HepG2 (cell line): ENCODE data around the gene SULT2B1. TPM values are rescaled to one million over a fixed set of nuclear protein-coding genes. Genes with fewer than 3 reads are reported as not detected.

Experiments
- ATAC-seq: fragments of 200-7000 bp; cut with Tn5 transposase; 3 replicates; pipeline ENCODE4 v1.9.1; 2020; ENCODE audit warnings: mild to moderate bottlenecking, moderate library complexity
- BruUV-seq: library from RNA; stranded (reverse); fragments of 400-500 nt; replicated peaks from 2 replicates; lab custom pipeline; 2021; lab: Mats Ljungman, UMichigan
- CTCF ChIA-PET: fragments of 300-600 bp; formaldehyde crosslinking; extraction: SDS; loops from one replicate; lab custom pipeline; 2021; ENCODE audit warnings: low total read pairs, inconsistent platforms, low intra/inter-chr PET ratio; lab: Yijun Ruan, JAX
- POLR2A ChIA-PET: fragments of 350-600 bp; sonication (Branson Sonifier 250); formaldehyde crosslinking; loops from one replicate; lab custom pipeline; 2020; ENCODE audit warnings: antibody characterized with exemption, inconsistent platforms; lab: Yijun Ruan, JAX
- DNase-seq: peaks from one replicate; pipeline ENCODE4 v3.0.0-alpha.2; 2015; ENCODE audit warnings: low spot score
- FAIRE-seq: peaks from 3 replicates; lab custom pipeline; 2011; peaks lifted over from hg19 to GRCh38; lab: Jason Lieb, UNC
- H2AFZ ChIP-seq: one replicate; pipeline ENCODE4 v1.6.1; 2011; ENCODE audit warnings: low read length, inconsistent platforms
- H3K27ac ChIP-seq: fragments of 300-600 bp; 3 replicates; pipeline ENCODE4 v1.8.0; 2011; ENCODE audit warnings: mixed run types, mild to moderate bottlenecking, mixed read lengths, low read length, inconsistent platforms; ENCODE audit not compliant: insufficient read depth; ENCODE audit errors: extremely low read length
- H3K27me3 ChIP-seq, 2 experiments: fragments of 200-600 bp in 1 of 2; 2 replicates in 1 of 2; 3 replicates in 1 of 2; pipeline versions ENCODE4 v1.6.0 to v1.8.0; 2011; ENCODE audit warnings: low read length in 2 of 2, mild to moderate bottlenecking in 2 of 2, moderate library complexity in 2 of 2, inconsistent platforms in 1 of 2; ENCODE audit not compliant: insufficient read depth in 2 of 2, control insufficient read depth in 1 of 2
- H3K36me3 ChIP-seq, 2 experiments: fragments of 200-600 bp in 1 of 2; replicated peaks in 1 of 2; 2 replicates in 1 of 2; 3 replicates in 1 of 2; pipeline versions ENCODE4 v1.5.1 to v1.8.0; 2011; ENCODE audit warnings: low read length in 2 of 2, inconsistent platforms in 1 of 2; ENCODE audit not compliant: insufficient read depth in 2 of 2, control insufficient read depth in 1 of 2
- H3K4me1 ChIP-seq: 2 replicates; pipeline ENCODE4 v1.5.1; 2012; ENCODE audit warnings: low read length, inconsistent platforms; ENCODE audit not compliant: insufficient read depth
- H3K4me2 ChIP-seq: 2 replicates; pipeline ENCODE4 v1.6.0; 2011; ENCODE audit warnings: low read depth, low read length, inconsistent platforms
- H3K4me3 ChIP-seq, 3 experiments: fragments of 200-600 bp in 1 of 3; sonication (generic), shearing (Covaris generic) in 1 of 3; replicated peaks in 1 of 3; 2 replicates each; pipeline ENCODE4 v1.5.1; 2011 to 2016; ENCODE audit warnings: low read length in 3 of 3, inconsistent platforms in 2 of 3, low read depth in 2 of 3, mild to moderate bottlenecking in 2 of 3, control low read depth in 1 of 3, mixed read lengths in 1 of 3; ENCODE audit not compliant: insufficient read depth in 1 of 3
- H3K79me2 ChIP-seq: one replicate; pipeline ENCODE4 v1.6.1; 2011; ENCODE audit warnings: low read length, inconsistent platforms; ENCODE audit not compliant: insufficient read depth
- H3K9ac ChIP-seq: 2 replicates; pipeline ENCODE4 v1.6.0; 2011; ENCODE audit warnings: mild to moderate bottlenecking, low read depth, low read length, inconsistent platforms; ENCODE audit not compliant: insufficient read depth
- H3K9me3 ChIP-seq: 2 replicates; pipeline ENCODE4 v1.5.1; 2012; ENCODE audit warnings: mild to moderate bottlenecking, low read length
- H4K20me1 ChIP-seq: 2 replicates; pipeline ENCODE4 v1.6.0; 2011; ENCODE audit warnings: inconsistent platforms, mild to moderate bottlenecking, low read length, moderate library complexity; ENCODE audit not compliant: insufficient read depth
- CEBPB ChIP-seq: IDR thresholded peaks from 2 replicates; pipeline ENCODE4 v1.6.1; 2011; ENCODE audit warnings: low read depth, low read length, improper control_type of control experiment, borderline replicate concordance
- HMG20A ChIP-seq: IDR thresholded peaks from 2 replicates; pipeline ENCODE4 v1.6.1; 2016; ENCODE audit warnings: borderline replicate concordance
- HMGA1 ChIP-seq: sonication (generic); formaldehyde crosslinking; conservative IDR thresholded peaks from 2 replicates; pipeline ENCODE4 v1.4.0; 2020; ENCODE audit warnings: missing genetic modification reagents
- MAZ ChIP-seq, 2 experiments: sonication (generic) in 1 of 2; formaldehyde crosslinking in 1 of 2; IDR thresholded peaks; 2 replicates each; pipeline versions ENCODE4 v1.5.0 to v1.6.1; 2012 to 2020; ENCODE audit warnings: low read depth in 2 of 2, mild to moderate bottlenecking in 2 of 2, borderline replicate concordance in 1 of 2, improper control_type of control experiment in 1 of 2, low read length in 1 of 2, missing genetic modification reagents in 1 of 2, moderate library complexity in 1 of 2
- MXI1 ChIP-seq: IDR thresholded peaks from 3 replicates; pipeline ENCODE4 v1.6.1; 2012; ENCODE audit warnings: low read depth, low read length, inconsistent platforms, borderline replicate concordance
- SRSF1 ChIP-seq: fragments of 200-400 bp; formaldehyde crosslinking; optimal IDR thresholded peaks from 2 replicates; pipeline ENCODE3; 2017; ENCODE audit warnings: mild to moderate bottlenecking, low read depth, low read length, moderate library complexity
- SUZ12 ChIP-seq: fragments of 150-350 bp; IDR thresholded peaks from 2 replicates; pipeline ENCODE4 v1.6.1; 2014; ENCODE audit warnings: low read depth, low read length
- ZFX ChIP-seq: sonication (generic); formaldehyde crosslinking; IDR thresholded peaks from 2 replicates; pipeline ENCODE4 v1.4.0; 2020; ENCODE audit warnings: mild to moderate bottlenecking, low read depth, missing genetic modification reagents, moderate library complexity
- ZKSCAN5 ChIP-seq: sonication (generic); formaldehyde crosslinking; IDR thresholded peaks from 2 replicates; pipeline ENCODE4 v1.5.1; 2020; ENCODE audit warnings: mild to moderate bottlenecking, missing genetic modification reagents
- ZNF124 ChIP-seq: sonication (generic); formaldehyde crosslinking; IDR thresholded peaks from 2 replicates; pipeline ENCODE4 v1.4.0; 2020; ENCODE audit warnings: missing genetic modification reagents
- ZNF484 ChIP-seq: sonication (generic); formaldehyde crosslinking; IDR thresholded peaks from 2 replicates; pipeline ENCODE4 v1.5.1; 2020; ENCODE audit warnings: mild to moderate bottlenecking, low read depth, missing genetic modification reagents, borderline replicate concordance
- ZNF83 ChIP-seq: sonication (generic); formaldehyde crosslinking; IDR thresholded peaks from 2 replicates; pipeline ENCODE4 v1.4.0; 2020; ENCODE audit warnings: missing genetic modification reagents, mild to moderate bottlenecking, borderline replicate concordance
- WGBS: methylation state at CpG from one replicate; pipeline ENCODE4 v1.1.6; 2017; ENCODE audit warnings: low lambda C conversion rate; 5-methylcytosine and 5-hydroxymethylcytosine counted together
- in situ Hi-C: cut with HindIII; loops from 2 replicates; pipeline ENCODE4 v1.10.0; 2017; ENCODE audit warnings: low pct_unique_long_range_greater_than_20kb; ENCODE audit not compliant: extremely low pct_ligation_motif_present
- intact Hi-C: fragments of 100-400 bp; cut with micrococcal nuclease; formaldehyde crosslinking; loops from one replicate; pipeline ENCODE4 v1.10.0; 2022; ENCODE audit not compliant: unreplicated experiment
- polyA plus RNA-seq, 8 experiments: library from polyadenylated mRNA; depleted of rRNA in 3 of 8; stranded (reverse) in 7 of 8; unstranded in 1 of 8; fragments of >200 nt; fragmentation: Illumina TruSeq in 4 of 8; extraction: Trizol in 4 of 8; gene quantifications; 2 replicates each; pipeline versions ENCODE4 v1.2.1 to v1.2.3, GENCODE V29; 2011 to 2016; ENCODE audit warnings: low read depth in 4 of 8, missing spikeins in 1 of 8, mixed read lengths in 1 of 8; ENCODE audit not compliant: insufficient read depth in 1 of 8
- total RNA-seq, 5 experiments: library from RNA; depleted of rRNA; stranded (reverse); fragments of >200 nt; fragmentation: Illumina TruSeq; extraction: Trizol; gene quantifications; 2 replicates each; pipeline ENCODE4 v1.2.3, GENCODE V29; 2016; ENCODE audit warnings: low read depth in 1 of 5
- TF ChIP-seq, protein P1 (sequence below): sonication (generic); formaldehyde crosslinking; IDR thresholded peaks from 2 replicates; pipeline ENCODE4 v1.4.0; 2020; ENCODE audit warnings: missing genetic modification reagents
- TF ChIP-seq, protein P2 (sequence below): sonication (generic); formaldehyde crosslinking; IDR thresholded peaks from 2 replicates; pipeline ENCODE4 v1.8.0; 2023; ENCODE audit warnings: mild to moderate bottlenecking, missing genetic modification reagents

SULT2B1 gene
- total and polyA plus RNA-seq, 2 of the 13 experiments (the other 11 are each of a cell fraction or from before 2014, with no cell fraction given) = 0.13 TPM; not detected in 1

DNA sequence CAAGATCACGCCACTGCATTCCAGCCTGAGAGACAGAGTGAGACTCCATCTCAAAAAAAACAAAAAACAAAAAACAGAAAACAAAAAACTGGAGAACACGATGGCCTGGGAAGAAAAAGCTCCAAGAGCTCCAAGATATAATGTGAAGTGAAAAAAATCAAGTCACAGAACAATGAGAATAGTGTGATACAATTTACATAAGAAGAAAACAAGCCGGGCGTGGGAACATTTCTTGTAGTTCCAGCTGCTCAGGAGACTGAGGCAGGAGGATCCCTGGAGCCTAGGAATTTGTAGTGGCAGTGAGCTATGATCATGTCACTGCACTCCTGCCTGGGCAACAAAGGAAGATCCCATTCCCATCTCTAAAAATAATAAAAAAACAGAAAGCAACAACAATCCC lies 31.8 kb upstream of the SULT2B1 start (continued):
- TF ChIP-seq, protein P1, sequence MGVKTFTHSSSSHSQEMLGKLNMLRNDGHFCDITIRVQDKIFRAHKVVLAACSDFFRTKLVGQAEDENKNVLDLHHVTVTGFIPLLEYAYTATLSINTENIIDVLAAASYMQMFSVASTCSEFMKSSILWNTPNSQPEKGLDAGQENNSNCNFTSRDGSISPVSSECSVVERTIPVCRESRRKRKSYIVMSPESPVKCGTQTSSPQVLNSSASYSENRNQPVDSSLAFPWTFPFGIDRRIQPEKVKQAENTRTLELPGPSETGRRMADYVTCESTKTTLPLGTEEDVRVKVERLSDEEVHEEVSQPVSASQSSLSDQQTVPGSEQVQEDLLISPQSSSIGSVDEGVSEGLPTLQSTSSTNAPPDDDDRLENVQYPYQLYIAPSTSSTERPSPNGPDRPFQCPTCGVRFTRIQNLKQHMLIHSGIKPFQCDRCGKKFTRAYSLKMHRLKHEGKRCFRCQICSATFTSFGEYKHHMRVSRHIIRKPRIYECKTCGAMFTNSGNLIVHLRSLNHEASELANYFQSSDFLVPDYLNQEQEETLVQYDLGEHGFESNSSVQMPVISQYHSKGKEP (CRISPR knock-in tag) = no peak
- TF ChIP-seq HMGA1 (CRISPR knock-in tag) = no peak
- TF ChIP-seq ZNF83 = no peak
- TF ChIP-seq ZKSCAN5 (CRISPR knock-in tag) = no peak
- TF ChIP-seq, protein P2, sequence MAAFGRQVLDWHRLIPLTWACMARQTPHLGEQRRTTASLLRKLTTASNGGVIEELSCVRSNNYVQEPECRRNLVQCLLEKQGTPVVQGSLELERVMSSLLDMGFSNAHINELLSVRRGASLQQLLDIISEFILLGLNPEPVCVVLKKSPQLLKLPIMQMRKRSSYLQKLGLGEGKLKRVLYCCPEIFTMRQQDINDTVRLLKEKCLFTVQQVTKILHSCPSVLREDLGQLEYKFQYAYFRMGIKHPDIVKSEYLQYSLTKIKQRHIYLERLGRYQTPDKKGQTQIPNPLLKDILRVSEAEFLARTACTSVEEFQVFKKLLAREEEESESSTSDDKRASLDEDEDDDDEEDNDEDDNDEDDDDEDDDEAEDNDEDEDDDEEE = no peak

DNA sequence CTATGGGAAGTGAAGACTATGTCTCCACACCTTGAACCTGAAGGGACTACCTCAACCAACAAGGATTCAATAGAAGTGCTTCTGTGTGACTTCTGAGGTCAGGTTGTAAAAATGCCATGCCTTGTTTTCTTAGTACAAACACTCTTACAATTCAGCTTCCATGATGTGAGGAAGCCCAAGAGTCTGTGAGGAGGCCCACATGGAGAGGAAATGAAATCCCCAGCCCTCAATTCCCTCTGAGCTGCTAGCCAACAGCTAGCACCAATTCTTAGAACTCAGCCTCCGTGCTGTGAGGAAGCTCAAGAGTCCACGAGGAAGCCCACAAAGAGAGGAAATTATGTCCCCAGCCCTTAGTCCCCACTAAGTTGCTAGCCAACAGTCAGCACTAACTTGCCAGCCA lies 27.8 kb upstream of the SULT2B1 start:
- H3K4me3 ChIP-seq = no peak overlapping the region
- H4K20me1 ChIP-seq = no peaks in the 10 kb centered on the region
- H3K27ac ChIP-seq = no peak overlapping the region
- peaks cover 22% of the 10 kb centered on the region for H3K9me3 ChIP-seq
- ChIA-PET POLR2A (no interaction called here), CTCF (no interaction called here)
- no TSS peak for BruUV-seq
- no peak overlapping the region for H2AFZ ChIP-seq
- intact Hi-C loops = no loop called here
- no peaks in the 10 kb centered on the region for H3K4me1 ChIP-seq
- H3K27me3 ChIP-seq = no peaks in the 10 kb centered on the region
- no peaks in the 10 kb centered on the region for H3K79me2 ChIP-seq
- WGBS = 66% methylated on average over 2 of the region's 2 CpGs
- FAIRE-seq = no peak
- no peak overlapping the region for H3K9ac ChIP-seq
- DNase-seq = no peak
- in situ Hi-C loops = no loop called here
- ATAC-seq = no peak
- TF ChIP-seq ZFX (CRISPR knock-in tag) (no peak), CEBPB (no peak), SRSF1 (no peak), ZNF124 (no peak), HMG20A (CRISPR knock-in tag) (no peak), ZNF484 (CRISPR knock-in tag) (no peak), SUZ12 (no peak), MXI1 (no peak), MAZ (IDR thresholded peaks at IDR 0.05; ENCODE audit: borderline replicate concordance, low read depth, low read length) (no peak), MAZ (CRISPR knock-in tag; IDR thresholded peaks at IDR 0.05; ENCODE audit: low read depth) (no peak)
- no peaks in the 10 kb centered on the region for H3K36me3 ChIP-seq
- H3K4me2 ChIP-seq = no peak overlapping the region
